Hematopoietic multipotent progenitor cell treated with erythropoietin and hydrocortisone succinate and interleukin-3 and kit ligand, for 15 days (in vitro differentiated cells): ENCODE measurements around the gene ELMO1.

ENCODE experiments used
- DNase-seq: peaks from one replicate; pipeline ENCODE4 v3.0.0-alpha.2; 2015; ENCODE audit warnings: low spot score

ELMO1 gene

GRCh38 chr7:37267251-37267650, 181.4 kb downstream of the ELMO1 start:
- no peak for DNase-seq

DNA sequence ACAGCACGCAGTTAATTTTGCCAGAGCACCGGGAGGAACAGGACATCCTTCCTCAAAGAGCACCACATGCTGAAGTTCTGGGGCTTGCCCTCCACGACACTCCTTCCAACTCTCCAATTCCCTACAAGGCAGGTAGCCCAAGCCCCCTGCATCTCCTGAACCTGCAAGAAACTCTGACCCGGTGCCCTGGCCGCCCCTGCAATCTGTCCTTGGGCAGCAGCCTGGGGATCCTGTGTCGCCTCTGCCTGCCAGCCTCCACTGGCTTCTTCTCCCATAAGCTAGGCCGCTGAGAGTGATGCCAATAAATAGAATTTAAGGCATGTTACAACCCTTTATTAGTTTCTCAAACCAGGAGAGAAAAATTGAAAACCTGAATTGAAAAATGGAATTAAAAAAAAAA, 182.8 kb downstream of the ELMO1 start:
- no peak for DNase-seq

- DNase-seq: no peak
Measured at GRCh38 chr7:37265006-37265405, 183.7 kb downstream of the ELMO1 start.

DNA sequence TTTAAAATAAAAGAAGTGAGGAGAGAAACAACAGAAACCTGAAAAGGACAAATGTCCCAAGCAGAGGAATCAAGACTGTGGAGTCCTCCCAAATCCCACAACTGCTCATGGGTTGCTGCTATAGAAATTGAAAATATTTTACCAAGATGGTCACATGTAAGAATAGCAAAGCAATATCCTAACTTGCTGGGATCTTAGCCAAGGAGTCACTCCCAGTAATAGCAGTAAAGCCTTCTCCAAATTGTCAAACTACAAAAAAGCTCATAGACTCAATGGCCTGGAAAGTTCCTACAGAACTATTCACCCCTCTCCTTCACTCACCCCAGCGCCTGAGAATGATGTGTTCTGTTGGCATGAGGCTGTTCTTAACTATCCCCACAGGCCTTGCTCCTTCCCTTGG, 186.5 kb downstream of the ELMO1 start:
- no peak for DNase-seq

DNA sequence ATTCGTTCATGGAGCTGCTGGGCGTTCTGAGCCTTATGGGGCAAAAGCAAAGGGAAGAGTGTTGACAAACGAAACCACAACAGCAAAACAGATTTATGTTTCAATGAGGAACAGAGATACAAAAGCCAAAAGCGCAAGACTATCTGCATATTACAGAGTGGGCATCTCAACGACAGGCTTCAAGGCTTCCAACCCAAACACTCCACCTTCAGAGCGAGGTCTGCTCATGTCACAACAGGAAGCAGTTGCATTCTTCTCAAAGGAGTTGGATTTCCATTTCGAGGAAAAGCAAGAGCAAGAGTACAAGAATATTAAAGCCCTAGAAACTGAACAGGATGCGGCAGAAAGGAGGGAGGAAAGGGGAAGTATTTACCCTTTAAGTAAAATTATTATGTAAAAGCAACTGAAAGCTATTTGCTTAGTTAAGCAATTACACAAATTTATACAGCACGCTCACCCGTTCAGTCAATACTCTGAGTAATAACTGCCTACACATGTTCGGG, 189.3 kb downstream of the ELMO1 start:
- DNase-seq: no peak

- DNase-seq: no peak
Measured at GRCh38 chr7:37256631-37257030, 192.0 kb downstream of the ELMO1 start.

DNA sequence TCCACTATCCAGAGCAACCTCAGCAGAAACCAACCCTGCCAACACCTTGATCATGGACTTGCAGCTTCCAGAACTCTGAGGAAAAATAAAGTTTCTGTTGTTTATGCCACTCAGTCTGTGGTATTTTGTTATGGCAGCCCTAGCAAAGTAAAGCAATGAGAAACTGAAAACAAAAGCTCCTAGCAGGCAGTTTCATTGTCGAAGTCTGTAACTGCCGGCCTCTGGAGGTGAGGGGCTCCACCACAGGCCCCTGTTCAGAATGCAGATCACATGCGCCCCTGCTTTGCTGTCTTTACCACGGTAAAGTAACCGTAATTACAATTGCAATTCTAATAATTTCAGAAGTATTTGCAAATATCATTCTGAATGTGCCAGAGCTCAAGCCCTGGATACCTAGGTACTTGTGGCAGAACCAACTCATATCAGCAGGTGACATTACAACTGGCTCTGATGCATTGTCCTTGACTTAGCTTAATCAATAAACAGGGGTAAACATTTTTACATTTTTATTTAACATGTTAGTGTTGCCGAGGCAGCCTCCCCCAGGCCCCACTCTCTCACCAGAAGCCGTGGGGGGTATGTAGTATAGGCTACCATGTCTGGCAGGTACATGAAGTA, 193.2 kb downstream of the ELMO1 start:
- DNase-seq: no peak

DNA sequence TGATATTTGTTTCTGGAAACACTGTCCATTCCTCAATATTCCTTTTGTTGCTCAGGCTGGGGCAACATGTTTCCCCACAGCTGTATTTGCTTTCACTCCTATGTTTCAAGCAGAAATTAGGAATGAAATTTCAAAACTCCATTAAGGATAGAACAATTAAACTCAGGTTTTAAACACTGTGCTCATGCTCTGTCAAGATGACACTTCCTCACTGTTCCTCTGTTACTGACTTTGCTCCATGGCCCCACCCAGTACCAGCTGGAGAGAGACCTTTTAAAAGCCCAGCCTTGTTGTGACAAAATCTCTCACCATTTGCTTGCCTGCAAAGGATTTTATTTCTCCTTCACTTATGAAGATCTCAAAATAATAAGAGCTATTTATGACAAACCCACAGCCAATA, 197.4 kb downstream of the ELMO1 start:
- DNase-seq: no peak

DNA sequence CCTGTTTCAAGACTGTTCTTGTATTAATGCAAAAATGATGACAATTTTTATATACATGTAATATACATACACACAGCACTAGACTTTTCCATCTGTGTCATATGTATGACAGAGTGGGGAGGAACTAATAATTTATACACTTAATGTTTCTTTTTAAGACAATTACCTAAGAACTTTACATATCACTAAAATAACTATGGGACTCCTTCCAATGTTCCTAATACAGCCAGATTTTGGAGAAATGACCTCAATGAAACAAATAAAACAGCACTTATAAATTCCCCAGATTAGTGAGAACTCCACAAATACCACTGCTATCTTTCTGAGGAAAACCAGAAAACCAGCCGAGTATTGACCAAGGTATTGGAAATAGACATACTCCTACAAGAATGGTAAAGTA, 199.4 kb downstream of the ELMO1 start:
- DNase-seq: no peak

- no peak for DNase-seq
Measured at GRCh38 chr7:37248396-37248861, 200.2 kb downstream of the ELMO1 start.

DNA sequence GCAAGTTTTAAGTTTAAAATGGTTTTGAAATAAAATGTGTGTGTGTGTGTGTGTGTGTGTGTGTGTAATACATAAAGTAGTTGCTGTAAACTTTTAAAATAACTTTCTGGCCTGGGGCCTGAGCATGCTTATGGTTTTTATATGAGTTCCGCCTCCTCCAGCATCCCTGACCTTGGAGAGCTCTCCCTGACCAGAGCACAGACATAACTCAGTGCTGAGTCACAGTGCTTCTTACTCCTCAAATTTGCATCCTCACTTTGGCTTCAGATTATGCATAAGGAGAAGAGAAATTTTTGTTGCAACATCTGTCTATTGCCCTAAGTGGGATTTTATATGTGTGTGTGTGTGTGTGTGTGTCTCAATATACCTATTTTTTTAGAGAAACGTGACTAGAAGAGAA, 200.8 kb downstream of the ELMO1 start:
- DNase-seq: no peak

DNA sequence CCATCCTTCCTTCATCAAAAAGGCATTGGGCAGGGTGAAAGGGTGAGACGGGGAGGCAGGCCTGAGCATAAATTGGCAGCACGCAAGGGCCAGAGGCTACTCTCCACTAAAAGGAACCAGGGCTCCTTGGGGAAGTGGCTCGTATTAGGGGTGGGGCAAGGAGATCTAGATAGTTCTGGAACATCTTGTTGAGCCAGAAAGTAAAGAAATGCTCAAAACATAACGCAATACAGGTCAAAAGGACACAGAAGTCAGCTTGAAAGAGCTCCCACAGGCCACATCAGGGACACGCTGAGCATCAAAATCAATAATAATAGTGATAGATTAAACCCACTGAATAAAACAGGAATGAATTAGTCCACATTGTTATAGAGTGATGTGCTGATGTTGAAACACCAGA, 203.1 kb downstream of the ELMO1 start:
- no peak for DNase-seq

DNA sequence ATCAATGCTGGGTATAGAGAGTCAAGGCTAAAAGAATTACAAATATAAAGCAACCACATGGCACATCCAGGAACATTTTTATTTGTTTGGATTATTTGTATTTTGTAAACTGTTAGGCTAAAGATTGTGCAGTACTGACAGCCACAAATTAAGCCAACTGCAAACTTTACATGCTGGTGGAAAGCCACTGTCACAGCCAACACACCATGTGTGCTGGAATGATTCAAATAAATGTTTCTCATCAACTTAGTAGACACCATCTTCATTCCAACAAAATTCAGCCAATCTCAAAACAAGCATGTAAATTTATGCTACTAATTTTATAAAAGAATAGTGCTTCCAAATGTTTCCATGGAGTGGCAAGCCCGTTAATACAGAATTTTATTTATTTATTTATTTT, 211.8 kb downstream of the ELMO1 start:
- DNase-seq: no peak

DNA sequence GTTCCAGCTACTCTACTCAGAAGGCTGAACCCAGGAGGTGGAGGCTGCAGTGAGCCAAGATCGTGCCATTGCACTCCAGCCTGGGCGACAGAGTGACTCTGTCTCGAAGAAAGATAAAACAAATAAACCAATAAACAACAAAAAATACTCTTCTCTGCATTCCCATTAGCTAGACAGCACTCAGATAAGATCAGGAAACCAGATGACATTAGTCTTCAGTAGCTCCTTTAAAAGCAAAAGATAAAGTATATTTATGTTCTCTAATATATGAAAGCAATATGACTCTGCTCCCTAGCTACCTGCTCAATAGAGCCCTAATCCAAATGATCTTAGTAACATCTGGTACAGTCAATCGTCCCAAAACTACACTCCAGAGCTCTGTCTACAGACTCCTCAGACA, 212.9 kb downstream of the ELMO1 start:
- DNase-seq: no peak

- DNase-seq: no peak
Measured at GRCh38 chr7:37234928-37235327, 213.7 kb downstream of the ELMO1 start.

DNA sequence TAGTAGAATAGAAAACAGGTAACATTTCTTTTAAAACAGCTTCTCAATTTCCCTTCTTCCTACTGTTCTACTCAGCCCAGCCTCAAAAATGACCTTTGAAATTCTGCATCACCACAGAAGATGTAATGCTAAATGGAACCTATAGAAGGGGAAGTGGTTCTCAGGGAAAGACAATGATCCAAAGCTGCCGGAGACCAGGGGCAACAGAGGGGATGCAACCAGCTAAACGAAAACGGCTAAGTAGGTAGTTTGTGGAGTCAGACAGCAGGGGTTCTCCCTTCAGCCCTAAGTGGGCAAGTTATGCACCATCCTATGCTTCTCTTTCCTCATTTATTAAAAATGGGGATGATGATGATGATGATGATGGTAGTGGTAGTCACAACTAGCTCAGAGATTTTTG, 214.3 kb downstream of the ELMO1 start:
- no peak for DNase-seq

GRCh38 chr7:37231613-37232012, 217.1 kb downstream of the ELMO1 start:
- DNase-seq: no peak

DNA sequence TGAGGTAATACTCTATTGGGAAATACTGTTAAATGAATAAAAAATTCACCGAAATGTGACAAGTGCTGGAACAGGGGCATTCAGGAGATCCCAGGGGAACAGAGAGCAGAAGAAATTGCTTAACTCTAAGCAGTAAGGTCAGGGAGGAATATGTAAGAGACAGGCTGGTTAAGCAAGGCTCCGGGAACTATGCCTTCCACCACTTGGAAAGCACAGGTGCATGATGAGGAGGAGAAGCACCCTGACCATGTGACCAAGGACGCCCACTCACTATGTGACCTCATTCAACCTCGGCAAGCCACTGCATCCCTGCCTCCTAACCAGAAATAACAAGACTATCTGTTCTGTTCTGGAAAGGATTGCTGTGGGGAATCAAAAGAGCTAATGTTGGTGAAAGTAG, 218.4 kb downstream of the ELMO1 start:
- no peak for DNase-seq

DNA sequence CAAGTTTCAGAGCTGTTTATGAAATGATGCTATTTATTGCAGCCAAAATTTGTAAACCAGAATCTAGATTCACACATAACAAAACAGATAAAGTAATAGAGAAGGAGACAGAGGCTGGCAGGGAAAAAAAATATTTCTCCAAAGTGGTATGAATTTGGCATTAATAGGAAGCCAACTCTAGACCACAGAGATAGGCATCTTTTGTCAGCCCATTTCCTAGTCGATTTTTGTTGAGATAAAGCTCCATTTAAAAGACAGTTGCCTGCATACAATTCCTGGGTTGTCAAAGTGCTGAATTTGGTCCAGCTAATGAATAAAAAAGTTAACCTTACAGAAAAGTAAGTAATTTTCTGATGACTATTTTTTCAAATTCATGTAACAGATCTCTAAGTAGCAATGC, 219.3 kb downstream of the ELMO1 start:
- DNase-seq: no peak

DNA sequence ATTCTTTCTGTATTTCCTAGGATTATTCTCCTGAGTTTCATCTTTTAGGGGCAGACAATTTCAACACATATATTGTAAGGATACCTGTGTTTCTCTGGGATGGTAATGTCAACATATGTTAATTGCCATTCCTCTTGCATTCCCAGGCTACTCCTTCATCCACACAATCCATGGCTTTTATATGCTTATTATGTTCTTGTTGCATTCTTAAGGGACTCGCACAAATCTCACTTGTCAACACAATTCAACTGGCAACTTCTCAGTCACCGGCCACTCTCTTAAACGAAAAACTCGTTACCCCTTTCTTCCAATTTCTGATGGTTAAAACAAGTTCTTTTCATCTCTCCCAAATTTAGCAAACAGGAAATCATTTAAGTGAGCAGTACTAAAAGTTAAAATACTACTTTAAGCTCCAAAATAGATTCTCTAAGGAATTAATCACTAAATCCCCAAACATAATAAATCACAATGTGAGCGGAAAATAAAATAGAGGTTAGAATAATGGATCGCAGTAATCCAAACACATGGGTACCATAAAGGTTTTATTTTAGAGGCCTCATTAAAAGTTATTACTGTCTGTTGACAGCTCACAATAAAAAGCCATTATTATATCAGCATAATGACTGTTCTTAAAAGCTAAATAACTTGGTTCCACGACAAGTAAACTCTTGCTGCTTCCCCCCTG, 223.2 kb downstream of the ELMO1 start:
- DNase-seq: no peak

DNA sequence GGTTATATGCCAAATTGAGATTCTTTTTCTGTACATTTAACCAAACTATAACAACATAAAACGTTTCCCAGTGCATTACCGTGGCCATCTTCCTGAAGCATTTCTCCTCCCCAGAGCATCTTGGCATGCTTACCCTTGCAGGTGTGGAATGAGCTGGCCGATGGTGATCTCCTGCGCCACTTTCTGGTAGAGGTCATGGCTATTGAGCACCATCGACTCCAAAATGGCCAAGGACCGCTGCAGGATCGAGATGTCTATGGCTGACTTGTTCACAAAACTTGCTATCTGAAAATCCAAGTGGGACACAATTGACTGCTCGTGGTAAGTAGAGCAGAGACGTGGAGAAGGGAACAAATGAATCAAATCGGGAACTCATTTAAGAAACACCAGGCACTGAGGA, 223.9 kb downstream of the ELMO1 start:
- no peak for DNase-seq

- no peak for DNase-seq
Measured at GRCh38 chr7:37220664-37221063, 228.0 kb downstream of the ELMO1 start.

DNA sequence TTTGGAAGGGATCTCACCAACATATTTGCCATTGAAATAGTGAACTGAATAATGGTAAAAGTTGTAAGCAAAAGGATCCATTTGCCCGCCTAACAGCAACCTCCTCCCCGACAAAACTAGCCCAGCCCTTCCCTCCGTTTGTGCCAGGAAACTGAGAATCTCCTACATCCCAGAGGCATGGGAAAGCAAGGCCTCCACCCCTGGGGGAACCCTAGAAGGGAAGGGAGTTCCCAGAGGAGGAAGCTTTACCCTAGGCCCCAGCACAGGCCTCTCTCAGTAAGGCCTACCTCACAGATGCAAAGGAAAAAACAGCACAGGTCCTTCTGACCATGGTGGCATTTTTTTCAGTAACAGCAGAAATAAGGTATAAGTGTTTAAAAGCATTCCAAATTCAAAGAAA, 229.7 kb downstream of the ELMO1 start:
- no peak for DNase-seq

- no peak for DNase-seq
Measured at GRCh38 chr7:37216923-37217322, 231.7 kb downstream of the ELMO1 start.
